NCI-H2107 treated with DMSO at 0.1 percent for 48 hours (cell line): ENCODE results near the gene HRC.
"Not testable (repeated sequence)": the region's sequence is repeated elsewhere in the genome, so short reads cannot be mapped to it uniquely, and the experiment has no call there.

Source experiments
- DNase-seq: peaks from one replicate; lab custom pipeline; 2025; ENCODE audit not compliant: unreplicated experiment; lab: John Stamatoyannopoulos, UW

The HRC gene, protein sequence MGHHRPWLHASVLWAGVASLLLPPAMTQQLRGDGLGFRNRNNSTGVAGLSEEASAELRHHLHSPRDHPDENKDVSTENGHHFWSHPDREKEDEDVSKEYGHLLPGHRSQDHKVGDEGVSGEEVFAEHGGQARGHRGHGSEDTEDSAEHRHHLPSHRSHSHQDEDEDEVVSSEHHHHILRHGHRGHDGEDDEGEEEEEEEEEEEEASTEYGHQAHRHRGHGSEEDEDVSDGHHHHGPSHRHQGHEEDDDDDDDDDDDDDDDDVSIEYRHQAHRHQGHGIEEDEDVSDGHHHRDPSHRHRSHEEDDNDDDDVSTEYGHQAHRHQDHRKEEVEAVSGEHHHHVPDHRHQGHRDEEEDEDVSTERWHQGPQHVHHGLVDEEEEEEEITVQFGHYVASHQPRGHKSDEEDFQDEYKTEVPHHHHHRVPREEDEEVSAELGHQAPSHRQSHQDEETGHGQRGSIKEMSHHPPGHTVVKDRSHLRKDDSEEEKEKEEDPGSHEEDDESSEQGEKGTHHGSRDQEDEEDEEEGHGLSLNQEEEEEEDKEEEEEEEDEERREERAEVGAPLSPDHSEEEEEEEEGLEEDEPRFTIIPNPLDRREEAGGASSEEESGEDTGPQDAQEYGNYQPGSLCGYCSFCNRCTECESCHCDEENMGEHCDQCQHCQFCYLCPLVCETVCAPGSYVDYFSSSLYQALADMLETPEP

DNA sequence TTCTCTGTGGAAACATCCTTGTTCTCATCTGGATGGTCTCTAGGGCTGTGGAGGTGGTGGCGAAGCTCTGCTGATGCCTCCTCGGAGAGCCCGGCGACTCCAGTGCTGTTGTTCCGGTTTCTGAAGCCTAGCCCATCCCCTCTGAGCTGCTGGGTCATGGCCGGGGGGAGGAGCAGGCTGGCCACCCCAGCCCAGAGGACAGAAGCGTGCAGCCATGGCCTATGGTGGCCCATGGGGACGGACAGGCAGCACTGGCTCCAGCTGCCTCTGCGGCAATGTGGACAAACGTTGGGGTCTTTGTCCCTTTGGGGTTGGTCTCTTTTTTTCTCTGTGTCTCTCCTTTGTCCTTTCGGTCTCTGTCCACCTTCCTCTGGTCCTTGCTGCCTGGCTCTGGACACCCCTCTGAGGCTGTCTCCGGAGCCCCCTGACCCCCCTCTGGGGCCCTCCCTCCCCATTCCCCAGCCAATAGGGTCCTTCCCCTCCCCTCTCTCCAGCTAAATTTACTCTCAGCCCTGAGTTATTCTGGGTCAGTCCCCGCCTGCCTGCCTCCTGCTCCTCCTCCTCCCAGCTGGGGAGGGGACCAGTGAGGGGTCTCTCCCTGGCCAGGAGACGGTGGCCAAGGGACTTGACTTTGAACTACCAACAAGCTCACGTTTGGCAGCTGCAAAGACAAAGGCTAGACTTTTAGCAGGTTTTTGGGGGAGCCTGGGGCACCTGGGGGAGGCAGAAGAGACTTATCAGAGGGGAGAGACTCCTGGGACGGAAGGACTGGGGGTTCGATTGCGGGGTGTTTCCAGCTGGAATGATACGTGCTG, at the start of gene HRC:
TSS of gene HRC (minus strand) at position 392 of the 815 bp plus-strand sequence. CDS start at position 233, 159 bp downstream.
- DNase-seq, result no peak

DNA sequence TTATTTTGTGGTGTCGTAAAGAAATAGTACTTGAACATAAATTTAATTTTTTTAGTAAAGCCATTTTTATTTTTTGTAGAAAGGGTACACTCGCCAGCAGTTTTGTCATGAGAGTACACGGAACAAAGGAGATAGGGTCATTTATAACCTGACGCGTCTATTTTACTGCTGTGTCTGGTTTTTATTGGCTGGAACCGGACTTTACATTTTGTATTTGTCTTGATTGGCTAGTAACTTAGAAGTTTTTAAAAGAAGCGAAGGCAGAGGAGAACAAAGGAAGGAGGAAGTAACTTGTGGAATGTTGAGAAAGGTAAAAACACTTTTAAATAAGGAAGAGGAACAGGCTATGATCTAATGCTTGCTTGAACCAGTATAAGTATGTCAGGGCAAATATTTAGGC, 45.8 kb upstream of the HRC start:
- no peak for DNase-seq

DNA sequence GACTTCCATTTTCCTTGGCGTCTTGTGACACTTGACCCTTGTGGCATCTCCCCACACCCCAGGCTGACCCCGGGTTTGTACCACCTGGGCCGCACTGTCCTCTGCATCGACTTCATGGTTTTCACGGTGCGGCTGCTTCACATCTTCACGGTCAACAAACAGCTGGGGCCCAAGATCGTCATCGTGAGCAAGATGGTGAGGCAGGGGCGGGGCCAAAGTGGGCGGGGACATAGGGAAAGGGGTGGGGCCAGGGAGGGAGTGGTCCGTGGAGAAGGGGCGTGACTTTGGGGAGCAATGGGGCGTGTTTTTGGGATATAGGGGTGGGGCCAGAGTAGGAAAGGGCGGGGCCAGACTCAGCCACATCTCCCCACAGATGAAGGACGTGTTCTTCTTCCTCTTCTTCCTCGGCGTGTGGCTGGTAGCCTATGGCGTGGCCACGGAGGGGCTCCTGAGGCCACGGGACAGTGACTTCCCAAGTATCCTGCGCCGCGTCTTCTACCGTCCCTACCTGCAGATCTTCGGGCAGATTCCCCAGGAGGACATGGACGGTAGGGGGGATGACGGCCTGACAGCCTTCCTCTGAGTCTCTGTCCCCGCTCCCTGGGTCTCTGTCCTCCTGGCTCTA, 45.2 kb upstream of the HRC start:
- DNase-seq, result no peak

DNA sequence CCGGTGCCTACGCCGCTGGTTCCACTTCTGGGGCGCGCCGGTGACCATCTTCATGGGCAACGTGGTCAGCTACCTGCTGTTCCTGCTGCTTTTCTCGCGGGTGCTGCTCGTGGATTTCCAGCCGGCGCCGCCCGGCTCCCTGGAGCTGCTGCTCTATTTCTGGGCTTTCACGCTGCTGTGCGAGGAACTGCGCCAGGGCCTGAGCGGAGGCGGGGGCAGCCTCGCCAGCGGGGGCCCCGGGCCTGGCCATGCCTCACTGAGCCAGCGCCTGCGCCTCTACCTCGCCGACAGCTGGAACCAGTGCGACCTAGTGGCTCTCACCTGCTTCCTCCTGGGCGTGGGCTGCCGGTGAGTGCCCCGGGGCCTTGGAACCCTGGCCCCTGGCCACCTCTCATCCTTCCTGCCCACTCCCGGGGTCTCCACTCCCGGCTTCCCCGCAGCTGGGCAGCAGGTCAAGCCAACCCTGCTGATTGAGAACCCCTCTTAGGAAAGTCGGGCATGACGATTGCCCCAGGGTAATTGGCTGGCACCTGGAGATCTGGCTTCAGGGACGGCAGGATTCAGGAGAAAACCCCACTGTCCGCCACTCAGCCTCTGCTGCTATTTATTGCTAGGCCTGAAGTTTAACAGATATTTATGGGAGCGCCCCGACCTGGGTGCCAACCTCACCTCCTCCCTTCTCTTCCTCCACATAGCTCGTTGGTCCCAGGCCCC, 41.5 kb upstream of the HRC start:
- peak; percentile 6 for DNase-seq

DNA sequence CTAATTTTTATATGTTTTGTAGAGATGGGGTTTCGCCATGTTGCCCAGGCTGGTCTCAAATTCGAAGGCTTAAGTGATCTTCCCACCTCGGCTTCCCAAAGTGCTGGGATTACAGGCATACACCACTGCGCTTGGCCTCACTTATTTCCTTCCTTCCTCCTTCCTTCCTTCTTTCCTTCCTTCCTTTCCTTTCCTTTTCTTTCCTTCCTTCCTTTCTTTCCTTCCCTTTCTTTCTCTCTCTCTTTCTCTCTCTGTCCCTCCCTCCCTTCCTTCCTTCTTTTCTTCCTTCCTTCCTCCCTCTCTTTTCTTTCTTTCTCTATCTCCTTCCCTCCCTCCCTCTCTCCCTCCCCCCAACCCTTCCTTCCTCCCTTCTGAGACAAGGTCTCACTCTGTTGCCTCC, 39.2 kb upstream of the HRC start:
- DNase-seq, result no peak

DNA sequence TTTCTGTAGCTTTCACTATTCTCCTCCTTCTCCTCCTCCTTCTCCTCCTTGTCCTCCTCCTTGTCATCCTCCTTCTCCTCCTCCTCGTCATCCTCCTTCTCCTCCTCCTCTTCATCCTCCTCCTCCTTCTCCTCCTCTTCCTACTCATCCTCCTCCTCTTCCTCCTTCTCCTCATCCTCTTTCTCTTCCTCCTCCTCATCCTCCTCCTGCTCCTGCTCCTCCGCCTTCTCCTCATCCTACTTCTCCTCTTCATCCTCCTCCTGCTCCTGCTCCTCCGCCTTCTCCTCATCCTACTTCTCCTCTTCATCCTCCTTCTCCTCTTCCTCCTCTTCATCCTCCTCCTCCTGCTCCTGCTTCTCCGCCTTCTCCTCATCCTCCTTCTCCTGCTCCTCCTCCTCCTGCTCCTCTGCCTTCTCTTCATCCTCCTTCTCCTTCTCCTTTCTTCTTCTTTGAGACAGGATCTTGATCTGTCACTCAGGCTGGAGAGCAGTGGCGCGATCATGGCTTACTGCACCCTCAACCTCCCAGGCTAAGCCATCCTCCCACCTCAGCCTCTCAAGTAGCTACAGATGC, 38.7 kb upstream of the HRC start:
- no peak for DNase-seq

DNA sequence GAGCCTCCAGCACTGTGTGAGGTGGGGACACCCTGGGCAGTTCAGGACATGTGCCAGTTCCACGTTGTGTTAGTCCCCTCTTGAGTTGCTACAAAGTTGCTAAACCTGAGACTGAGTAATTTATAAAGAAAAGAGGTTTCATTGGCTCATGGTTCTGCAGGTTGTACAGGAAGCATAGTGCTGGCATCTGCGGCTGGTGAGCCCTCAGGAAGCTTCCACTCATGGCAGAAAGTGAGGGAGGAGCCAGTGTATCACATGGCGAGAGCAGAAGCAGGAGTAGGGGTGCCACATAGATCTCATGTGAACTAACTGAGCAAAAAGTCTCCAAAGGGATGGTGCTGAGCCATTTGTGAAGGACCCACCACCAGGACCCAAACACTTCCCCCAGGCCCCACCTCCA, 35.6 kb upstream of the HRC start:
- DNase-seq, result no peak

DNA sequence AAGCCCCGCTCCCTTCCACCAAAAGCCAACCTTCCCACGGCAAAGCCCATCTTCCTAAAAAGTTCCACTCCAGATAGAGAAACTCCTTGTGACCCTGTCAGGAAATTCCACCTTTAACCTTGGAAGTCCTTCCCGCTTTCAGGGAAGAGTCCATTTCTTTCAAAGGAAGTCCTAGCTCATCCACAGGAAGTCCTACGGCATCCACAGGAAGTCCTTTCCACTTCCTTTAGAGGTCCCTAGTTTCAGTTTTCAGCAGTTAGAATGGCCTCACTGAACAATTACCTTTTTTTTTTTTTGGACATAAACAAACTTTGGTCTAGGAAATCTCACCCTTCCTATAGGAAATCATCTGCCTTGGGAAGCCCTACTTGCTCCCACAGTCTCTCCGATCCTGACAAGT, 34.1 kb upstream of the HRC start:
- DNase-seq, result no peak

DNA sequence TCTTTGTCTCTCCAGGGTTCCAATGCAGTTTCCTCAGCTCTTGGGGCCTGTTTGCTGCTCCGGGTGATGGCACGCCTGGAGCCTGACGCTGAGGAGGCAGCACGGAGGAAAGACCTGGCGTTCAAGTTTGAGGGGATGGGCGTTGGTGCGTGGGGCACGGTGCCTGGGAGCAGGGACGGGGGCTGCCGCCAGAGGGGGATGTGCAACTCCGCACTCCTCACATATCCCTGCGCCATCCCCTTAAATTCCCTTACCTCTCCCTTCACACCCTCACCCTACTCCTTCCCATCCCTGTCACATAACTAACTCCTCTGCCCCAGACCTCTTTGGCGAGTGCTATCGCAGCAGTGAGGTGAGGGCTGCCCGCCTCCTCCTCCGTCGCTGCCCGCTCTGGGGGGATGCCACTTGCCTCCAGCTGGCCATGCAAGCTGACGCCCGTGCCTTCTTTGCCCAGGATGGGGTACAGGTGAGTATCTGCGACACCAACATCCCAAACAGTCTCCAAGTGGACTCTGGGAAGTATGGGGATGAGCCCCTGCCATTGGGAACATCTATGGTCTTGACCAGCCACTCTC, 33.5 kb upstream of the HRC start:
- DNase-seq, result no peak

DNA sequence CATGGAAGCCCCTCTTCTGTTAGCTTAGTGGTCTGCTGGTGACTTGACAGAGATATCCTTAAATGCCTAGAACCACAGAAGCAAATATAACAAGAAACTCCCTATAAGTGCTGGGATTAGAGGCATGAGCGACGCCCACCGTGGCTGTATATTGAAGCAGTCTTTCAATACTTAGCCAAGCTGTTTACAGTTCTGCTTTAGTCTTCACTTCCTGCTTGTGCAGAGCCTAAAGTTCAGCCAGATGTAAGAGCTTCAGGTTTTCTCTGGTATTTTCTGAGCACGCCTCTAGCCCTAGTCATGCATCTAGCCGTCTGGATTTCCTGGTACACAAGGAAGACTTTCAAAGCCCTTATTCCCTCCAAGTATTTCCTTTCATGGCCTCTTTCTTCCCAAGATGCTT, 30.9 kb upstream of the HRC start:
- DNase-seq, result no peak

DNA sequence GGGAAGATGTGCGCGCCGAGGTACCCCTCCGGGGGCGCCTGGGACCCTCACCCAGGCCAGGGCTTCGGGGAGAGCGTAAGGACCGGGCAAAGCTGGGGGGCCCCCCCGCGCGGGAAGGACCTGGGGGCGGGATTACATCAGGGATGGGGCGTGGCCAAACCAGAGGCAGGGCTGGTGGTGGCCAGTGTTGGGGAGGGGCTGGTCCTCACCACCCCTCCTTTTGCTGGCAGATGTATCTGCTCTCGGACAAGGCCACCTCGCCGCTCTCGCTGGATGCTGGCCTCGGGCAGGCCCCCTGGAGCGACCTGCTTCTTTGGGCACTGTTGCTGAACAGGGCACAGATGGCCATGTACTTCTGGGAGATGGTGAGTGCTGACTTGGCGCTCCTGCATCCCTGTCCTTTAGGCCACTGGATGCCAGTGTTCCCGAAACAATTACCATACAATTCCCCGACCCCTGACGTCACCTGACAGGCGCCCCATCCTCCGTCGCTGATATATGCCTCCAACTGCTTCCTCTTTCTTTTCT, 27.7 kb upstream of the HRC start:
- DNase-seq, result no peak

DNA sequence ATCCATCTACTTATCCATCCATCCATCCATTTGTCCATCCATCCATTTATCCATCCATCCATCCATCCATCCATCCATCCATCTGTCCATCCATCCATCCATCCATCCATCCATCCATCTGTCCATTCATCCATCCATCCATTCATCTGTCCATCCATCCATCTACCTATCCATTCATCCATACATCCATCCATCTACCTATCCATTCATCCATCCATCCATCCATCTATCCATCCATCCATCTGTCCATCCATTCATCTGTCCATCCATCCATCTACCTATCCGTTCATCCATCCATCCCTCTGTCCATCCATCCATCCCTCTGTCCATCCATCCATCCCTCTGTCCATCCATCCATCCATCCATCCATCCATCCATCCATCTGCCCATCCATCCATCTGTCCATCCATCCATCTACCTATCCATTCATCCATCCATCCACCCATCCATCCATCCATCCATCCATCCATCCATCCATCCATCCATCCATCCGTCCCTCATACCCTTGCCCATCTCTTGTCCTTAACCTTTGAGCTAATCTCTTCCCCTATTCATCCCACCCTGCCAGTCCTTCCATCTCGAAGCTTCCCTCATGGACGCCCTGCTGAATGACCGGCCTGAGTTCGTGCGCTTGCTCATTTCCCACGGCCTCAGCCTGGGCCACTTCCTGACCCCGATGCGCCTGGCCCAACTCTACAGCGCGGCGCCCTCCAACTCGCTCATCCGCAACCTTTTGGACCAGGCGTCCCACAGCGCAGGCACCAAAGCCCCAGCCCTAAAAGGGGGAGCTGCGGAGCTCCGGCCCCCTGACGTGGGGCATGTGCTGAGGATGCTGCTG, 27.0 kb upstream of the HRC start:
- DNase-seq, result not testable (repeated sequence)

DNA sequence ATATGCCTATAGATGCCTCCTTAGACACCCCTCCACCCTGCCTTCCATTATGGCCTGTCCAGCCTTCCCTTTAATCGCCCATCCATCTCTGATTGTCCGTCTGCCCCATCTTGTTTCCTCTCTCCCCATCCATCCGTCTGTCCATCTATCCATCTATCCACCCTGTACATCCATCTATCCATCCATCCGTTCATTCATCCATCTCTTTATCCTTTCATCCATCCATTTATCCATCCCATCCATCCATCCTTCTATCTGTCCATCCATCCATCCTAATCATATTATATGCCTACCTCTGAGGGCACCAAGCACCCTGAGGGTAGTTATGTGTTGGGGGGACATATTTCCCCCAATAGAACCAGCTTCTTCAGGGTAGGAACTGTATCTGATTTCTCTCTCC, 25.5 kb upstream of the HRC start:
- no peak for DNase-seq

DNA sequence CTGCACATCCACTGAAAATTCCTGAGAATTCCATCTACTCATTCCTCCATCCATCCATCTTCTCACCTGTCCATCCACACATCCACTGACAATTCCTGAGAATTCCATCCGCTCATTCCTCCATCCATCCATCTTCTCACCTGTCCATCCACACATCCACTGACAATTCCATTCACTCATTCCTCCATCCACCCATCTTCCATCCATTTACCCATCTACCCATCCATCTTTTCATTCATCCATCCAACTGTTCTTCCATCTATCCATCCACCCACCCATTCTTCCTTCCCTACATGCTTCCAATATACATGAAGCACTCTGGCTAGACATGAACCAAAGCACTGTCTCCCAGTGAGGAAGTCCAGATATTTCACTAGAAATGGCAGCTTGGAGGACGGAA, 18.0 kb upstream of the HRC start:
- DNase-seq, result no peak

DNA sequence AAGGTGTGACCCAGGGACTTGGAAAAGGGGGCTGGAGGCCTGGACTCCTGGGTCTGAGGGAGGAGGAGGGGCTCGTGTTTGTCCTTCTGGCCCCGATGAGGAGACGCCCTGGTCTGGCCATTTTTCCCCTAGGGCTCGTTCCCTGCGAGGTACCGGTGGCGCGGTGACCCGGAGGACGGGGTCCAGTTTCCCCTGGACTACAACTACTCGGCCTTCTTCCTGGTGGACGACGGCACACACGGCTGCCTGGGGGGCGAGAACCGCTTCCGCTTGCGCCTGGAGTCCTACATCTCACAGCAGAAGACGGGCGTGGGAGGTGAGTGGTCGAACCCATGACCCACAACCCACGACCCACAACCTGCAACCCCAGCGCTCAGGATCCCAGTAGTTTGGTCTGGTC, 13.2 kb upstream of the HRC start:
- no peak for DNase-seq

DNA sequence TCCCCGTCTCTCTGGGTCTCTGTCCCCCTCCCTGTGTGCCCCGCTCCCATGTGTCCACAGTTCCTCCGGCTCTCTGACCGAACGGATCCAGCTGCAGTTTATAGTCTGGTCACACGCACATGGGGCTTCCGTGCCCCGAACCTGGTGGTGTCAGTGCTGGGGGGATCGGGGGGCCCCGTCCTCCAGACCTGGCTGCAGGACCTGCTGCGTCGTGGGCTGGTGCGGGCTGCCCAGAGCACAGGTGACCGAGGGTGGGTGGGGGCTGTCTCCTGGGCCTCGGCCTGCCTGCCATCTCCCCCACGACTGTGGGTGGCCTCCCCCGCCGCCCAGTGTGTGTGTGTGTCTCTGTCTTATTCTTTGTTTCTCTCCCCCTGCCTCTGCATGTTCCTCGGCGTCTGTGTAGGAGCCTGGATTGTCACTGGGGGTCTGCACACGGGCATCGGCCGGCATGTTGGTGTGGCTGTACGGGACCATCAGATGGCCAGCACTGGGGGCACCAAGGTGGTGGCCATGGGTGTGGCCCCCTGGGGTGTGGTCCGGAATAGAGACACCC, 12.7 kb upstream of the HRC start:
- no peak for DNase-seq

DNA sequence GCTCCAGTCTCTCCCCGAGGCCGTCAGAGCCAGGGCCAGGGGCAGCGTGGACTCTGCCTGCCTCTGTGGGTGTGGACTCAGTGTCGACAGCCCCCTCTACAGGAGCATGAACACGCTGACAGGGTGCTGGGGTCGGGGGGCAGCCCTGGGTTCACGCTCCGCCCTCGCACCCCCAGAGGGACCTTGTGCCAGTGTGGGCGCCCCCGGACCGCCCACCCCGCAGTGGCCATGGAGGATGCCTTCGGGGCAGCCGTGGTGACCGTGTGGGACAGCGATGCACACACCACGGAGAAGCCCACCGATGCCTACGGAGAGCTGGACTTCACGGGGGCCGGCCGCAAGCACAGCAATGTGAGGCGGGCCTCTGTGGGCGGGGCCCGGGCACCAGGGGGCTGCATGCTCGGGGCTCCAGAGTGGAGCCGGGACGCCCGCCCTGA, 10.7 kb upstream of the HRC start:
- DNase-seq, result no peak

DNA sequence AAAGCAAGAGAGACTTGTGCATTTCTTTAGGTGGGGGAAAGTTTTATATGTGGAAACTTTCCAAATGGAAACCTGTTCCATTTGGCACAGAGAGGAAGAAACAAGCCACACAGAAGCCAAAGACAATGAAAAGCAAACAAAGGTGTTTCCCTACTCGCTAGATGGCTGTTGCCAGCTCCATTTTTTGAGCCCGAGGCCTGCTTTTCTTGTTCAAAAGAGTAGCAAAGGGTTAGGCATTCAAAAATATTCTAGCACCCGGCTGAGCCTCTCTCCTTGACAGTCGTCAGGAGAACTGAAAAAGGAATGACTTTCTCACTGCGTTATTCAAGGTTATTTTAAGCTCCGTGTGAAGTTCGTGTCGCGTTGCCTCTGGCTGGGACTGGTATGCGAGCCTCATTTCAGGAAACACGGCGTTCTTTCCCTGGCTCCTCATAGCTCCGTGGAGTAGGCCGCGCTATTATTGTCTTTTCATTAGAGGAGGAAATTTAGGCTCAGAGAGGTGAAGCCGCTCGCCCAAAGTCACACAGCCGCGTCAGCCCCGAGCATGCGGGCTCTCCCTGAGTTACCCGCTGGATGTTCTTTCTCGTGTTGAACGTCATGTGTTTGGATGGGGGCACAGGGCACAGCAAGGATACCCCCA, 10.0 kb upstream of the HRC start:
- DNase-seq, result no peak
